Left lobe of liver (tissue), 2 donors: ENCODE data around the gene MYT1. TPM values are rescaled to one million over a fixed set of nuclear protein-coding genes. Genes with fewer than 3 reads are reported as not detected.

Source experiments
- ATAC-seq: fragments of 200-7000 bp; cut with Tn5 transposase; one replicate; pipeline ENCODE4 v1.9.1; 2020; ENCODE audit warnings: mild to moderate bottlenecking, moderate library complexity
- DNase-seq: peaks from one replicate; pipeline ENCODE4 v3.0.0-alpha.2; 2020; ENCODE audit warnings: low spot score
- total RNA-seq: library from RNA; stranded (reverse); gene quantifications from one replicate; pipeline ENCODE4 v1.2.1, GENCODE V29; 2021
- donor health status: DM: no; HTN: no; CAD: no; lungs with moderate emphysema.
- donor health status: DM: no; HTN: yes; CAD: no.

Gene MYT1
- total RNA-seq, 1 donor from 2014 or later: not detected

DNA sequence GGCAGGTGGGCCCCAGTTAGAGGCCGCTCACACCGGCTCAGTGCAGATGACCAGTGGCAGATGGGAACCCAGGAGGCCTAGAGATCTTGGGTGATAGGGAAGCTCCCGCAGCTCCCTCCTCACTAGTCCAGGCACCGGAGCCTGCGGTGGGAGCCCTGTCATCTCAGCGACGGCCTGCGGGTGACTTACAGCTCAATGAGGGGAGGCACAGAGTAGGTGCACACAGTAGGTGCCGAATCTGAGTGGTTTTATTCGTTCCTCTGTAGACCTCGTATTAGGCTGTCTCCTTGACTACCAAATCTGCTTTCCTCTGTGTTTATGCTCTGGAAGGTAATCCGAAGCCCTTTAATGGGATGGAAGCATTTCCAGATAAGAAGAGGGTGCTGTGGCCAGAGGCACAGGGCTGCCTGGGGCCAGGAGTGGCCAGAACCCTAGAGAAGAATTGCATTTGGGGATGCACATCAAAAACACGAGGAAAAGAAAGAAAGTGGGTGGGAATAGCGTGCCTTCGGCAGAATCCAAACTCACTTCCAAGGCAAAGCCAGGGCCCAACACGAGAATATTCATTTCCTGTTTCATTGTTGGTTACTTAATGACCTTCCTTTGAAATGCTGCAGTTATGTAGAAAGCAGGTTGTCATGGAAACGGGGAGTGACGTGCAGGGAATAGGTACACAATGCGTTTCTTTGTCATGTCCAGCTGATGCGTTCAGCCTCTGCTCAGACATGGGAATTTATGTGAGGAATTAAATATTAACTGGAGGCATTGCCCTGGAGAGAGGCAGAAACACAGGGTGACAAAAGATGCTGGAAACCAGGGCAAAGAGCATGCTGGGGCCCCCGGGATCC lies 24.7 kb downstream of the MYT1 start:
- ATAC-seq: peak; percentile 69
- DNase-seq: no peak

GRCh38 chr20:64189530-64189966 lies 25.3 kb downstream of the MYT1 start:
- DNase-seq: no peak
- ATAC-seq: no peak

DNA sequence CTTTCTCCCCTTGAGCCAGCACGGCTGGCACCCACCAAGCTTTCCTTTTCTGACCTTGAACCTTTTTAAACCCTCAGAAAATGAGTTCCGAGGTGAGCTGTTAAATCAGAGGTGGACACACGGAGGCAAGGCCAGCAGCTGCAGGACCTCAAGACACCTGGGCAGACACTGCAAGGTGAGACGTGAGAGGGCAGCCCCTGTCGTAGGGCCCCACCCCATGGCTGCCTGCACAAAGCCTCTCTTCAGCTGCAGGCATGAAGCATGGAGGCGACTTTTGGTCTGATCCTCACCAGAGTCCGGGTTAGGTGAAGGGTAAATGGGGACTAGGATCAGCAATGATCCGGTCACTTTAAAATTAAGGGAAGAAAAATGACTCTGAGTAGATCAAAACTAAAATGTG lies 25.7 kb downstream of the MYT1 start:
- DNase-seq (no peak), ATAC-seq (no peak)

DNA sequence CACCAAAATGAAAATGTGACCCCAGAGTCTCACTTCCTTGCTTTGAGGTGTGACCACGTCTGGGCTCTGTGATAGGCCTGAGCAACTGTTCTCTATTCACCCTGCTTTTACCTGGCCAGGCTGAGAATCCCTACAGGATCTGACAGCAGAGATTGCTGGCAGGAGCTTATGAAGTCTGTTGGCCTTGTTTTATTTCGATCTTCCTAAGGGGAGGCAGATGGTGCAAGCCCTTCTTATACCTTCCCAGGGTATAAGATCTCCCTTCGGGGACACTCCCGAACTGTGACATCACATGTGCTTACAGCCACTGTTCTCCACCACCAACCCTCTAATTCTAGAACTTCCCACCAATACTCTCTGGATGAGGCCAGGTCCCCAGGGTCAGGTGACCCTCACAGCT lies 26.8 kb downstream of the MYT1 start:
- DNase-seq (no peak), ATAC-seq (no peak)

- DNase-seq (no peak), ATAC-seq (peak; percentile 17)
Measured at GRCh38 chr20:64192406-64192805, 28.2 kb downstream of the MYT1 start.

GRCh38 chr20:64193058-64193457 lies 28.8 kb downstream of the MYT1 start:
- no peak for ATAC-seq
- DNase-seq: no peak

DNA sequence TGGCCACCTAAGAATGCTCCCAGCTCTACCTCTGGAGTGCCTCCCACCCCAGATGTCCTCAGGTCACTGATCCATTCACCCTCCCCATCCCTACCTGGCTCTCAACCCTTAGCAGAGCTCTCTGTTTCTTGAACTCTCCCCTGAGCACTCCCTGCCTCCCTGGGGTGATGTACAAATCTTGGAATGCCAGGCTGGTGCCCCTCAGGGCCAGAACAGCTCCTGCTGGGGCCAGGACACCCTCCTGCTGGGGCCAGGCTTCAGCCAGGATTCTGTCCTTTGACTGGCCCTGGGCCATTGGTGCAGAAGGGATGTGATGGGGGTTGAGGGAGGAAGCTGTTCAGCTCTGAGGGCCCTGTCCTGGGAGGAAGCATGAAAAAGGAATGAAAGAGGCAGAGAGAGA lies 30.0 kb downstream of the MYT1 start:
- ATAC-seq: no peak
- no peak for DNase-seq

- no peak for ATAC-seq
- no peak for DNase-seq
Measured at GRCh38 chr20:64196309-64196708, 32.1 kb downstream of the MYT1 start.

- DNase-seq (no peak), ATAC-seq (no peak)
Measured at GRCh38 chr20:64196847-64197306, 32.6 kb downstream of the MYT1 start.

- DNase-seq (no peak), ATAC-seq (no peak)
Measured at GRCh38 chr20:64198347-64198746, 34.1 kb downstream of the MYT1 start.

DNA sequence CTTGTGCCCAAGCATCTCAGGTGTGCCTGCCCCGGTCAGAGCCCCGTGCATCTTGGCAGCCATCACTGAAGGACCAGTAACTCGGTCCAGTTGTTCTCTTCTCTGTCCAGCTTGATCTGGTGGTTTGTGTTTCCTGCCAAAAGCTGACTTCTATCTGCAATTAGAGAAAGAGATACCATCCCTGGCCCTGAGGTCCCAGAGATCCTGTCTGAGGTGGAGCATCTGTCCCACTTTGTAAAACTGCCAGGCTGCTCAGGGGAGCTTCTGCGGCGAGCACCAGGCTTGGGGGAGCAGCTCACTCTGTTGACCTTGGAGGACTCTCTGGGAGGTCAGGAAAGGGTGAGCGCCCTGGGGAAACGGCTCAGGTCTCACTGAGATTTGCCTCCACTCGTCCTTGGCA lies 35.1 kb downstream of the MYT1 start:
- ATAC-seq (no peak), DNase-seq (no peak)

DNA sequence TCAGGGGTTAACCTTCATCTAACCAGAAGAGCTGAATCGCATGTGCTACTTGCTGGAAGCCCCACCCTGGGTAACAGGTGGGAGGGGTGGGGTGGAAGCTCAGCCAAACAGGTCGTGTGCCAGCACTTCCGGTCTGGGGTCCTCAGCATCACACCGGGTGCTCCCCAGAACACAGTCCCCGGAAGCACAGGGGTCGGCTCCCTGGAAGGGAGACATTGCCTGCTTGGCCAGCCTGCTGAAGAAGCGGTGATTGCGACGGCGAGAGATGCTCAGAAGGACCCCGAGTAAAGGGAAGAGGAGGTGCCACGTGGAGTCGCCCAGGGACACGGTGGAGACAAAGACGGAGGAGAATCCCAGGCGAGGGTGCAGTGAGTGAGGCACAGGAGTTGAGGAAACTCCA lies 36.5 kb downstream of the MYT1 start:
- ATAC-seq (no peak), DNase-seq (no peak)

GRCh38 chr20:64201653-64202052 lies 37.4 kb downstream of the MYT1 start:
- ATAC-seq (no peak), DNase-seq (no peak)

DNA sequence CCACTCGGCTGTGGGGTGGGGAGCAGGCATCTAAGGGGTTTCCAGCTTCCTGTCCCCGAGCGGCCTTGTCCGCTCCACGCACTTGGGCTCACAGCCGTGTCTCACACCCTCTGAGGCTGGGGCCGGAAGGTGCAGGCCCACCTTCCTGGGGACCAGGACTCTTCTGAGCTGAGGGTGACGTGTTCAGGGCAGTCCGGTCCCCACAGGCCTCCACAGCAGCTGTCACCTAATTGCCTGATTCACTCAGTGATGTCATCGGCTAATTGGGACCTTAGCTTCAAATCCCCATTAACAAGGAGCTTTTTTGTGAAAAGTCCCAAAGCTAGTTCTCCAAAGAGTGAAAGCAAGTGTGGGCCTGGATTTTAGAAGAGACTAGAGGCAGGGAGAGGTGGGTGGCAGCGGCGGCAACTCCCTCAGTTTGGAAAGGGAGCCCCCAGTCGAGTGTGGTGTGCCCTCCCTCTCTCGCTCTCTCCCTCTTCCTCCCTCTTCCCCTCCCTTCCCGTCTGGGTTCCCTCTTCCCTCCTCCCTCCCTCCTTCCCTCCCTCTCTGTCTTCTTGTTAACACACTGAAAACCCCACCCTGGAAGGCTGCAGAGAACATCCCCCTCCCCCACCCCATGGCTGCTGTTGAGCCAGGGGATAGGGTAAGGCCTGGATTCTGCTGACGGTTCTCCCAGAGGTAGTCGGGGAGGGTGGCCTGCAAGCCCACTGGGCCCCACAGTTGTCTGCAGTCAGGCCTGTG lies 39.0 kb downstream of the MYT1 start:
- DNase-seq (no peak), ATAC-seq (no peak)

DNA sequence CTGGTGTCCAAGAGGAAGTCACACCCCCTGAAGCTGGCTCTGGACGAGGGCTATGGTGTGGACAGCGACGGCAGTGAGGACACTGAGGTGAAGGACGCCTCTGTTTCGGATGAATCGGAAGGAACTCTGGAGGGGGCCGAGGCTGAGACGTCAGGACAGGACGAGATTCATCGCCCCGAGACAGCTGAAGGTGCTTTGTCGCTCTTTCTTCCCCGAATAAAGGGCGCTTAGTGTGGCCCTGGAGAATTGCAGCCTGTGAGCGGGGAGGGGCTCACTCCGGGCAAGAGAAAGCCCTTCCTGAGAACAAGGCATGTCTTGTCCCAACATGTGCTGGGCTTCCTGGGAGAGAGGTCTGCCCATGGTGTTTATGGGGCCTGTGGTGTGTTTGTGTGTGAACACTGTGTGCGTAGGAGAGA lies 41.4 kb downstream of the MYT1 start:
- DNase-seq (no peak), ATAC-seq (no peak)

- no peak for DNase-seq
- no peak for ATAC-seq
Measured at GRCh38 chr20:64206614-64207013, 42.4 kb downstream of the MYT1 start.

DNA sequence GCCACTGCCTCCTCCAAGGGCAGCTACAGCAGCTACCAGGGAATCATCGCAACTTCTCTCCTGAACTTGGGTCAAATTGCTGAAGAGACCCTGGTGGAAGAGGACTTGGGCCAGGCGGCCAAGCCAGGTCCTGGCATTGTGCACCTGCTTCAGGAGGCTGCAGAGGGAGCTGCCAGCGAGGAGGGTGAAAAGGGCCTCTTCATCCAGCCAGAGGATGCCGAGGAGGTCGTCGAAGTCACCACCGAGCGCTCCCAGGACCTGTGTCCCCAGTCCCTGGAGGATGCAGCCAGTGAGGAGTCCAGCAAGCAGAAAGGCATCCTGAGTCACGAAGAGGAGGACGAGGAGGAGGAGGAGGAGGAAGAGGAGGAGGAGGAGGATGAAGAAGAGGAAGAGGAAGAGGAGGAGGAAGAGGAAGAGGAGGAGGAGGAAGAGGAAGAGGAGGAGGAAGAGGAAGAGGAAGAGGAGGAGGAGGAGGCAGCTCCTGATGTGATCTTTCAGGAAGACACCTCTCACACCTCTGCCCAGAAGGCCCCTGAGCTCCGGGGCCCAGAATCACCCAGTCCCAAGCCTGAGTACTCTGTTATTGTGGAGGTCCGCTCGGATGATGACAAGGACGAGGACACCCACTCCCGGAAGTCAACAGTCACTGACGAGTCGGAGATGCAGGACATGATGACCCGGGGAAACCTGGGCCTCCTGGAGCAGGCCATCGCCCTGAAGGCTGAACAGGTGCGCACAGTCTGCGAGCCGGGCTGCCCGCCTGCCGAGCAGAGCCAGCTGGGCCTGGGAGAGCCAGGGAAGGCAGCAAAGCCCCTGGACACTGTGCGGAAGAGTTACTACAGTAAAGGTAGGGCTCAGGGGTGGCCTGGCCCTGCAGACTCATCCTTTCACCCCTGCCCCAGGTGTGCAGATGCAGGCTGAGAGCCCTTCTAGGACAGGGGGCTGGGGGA lies 43.7 kb downstream of the MYT1 start:
- ATAC-seq (no peak), DNase-seq (no peak)

- DNase-seq: no peak
Measured at GRCh38 chr20:64209148-64209547, 44.9 kb downstream of the MYT1 start.

DNA sequence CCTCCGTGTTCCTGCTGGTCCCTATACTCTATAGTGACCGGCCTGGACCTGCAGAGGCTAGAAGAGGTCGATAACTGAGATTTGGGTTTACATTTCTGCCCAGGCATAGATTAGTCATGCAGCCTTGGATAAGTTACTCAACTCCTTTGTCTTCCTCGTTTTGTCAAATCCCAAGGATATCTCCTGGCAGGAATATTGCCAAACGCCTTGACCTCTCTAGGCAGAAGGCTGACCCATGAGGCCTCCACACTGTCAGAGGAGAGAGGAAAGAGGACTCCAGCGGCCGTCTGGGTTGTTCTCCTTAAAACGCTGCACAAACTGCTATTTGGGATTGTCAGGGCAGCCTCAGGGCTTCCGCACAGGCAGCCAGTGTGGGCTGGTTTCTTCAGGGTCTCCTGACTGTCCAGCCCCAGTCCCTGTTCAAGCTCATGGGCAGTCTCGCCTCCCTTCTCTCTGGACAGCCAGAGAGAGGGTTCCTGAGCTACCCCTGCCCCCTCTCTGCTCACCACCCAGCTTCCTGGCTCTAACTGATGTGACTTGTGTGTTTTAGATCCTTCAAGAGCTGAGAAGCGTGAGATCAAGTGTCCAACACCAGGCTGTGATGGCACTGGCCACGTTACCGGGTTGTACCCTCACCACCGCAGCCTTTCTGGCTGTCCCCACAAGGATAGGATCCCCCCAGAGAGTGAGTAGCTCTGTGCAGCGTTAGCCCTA lies 46.6 kb downstream of the MYT1 start:
- DNase-seq: no peak

More at GRCh38 chr20:64209148-64209547, 44.9 kb downstream of the MYT1 start:
- ATAC-seq: no peak

More for the DNA sequence above, 46.6 kb downstream of the MYT1 start:
- ATAC-seq: no peak
